GM08714 (cell line): Measurements from ENCODE around the gene SSU72.

Experiments
- H3K4me3 ChIP-seq: fragments of 200-500 bp; sonication (Bioruptor generic); 2 replicates; pipeline ENCODE4 v1.5.1; 2014; ENCODE audit warnings: mild to moderate bottlenecking, low read length, inconsistent platforms
- ZNF274 ChIP-seq: IDR thresholded peaks from 2 replicates; pipeline ENCODE4 v1.6.1; 2012; ENCODE audit warnings: mild to moderate bottlenecking, low read depth, low read length

SSU72 gene

DNA sequence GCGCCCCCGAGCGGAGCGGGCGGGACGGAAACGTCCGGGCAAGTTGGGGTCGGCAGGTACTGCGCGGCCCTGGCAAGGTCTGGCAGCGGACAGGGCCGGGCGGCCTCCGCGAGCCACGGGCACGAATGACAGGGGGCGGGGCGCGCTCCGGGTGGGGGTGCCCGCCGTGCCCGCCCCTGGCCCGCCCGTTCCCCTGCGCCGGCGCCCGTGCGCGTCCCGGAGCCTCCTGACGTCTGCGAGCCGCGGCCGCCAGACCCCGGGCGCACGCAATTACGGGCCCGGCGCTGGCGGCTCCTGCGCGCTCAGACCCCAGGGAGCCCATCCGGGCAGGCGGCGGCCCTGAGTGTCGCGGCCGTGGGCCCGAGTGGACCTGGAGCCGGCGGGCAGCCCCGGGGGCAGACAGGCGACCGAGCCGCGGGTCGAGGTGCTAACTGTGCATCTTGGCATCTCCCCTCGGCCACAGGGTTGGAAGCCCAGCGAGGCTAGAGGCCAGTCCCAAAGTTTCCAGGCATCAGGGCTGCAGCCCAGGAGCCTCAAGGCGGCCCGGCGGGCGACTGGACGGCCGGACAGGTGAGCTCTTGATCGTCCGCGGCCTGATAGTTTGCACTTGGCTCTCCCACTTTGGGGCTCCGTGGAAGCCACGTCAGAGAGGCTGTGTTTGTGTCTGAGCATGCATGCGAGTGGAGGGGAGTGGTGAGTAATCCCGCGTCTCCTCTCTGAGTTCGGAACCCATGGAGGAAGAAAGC lies 41.6 kb upstream of the SSU72 start:
- no peak for TF ChIP-seq ZNF274
- H3K4me3 ChIP-seq: peak overlapping the region; percentile 78; the same call in 1 of the 2 replicates

DNA sequence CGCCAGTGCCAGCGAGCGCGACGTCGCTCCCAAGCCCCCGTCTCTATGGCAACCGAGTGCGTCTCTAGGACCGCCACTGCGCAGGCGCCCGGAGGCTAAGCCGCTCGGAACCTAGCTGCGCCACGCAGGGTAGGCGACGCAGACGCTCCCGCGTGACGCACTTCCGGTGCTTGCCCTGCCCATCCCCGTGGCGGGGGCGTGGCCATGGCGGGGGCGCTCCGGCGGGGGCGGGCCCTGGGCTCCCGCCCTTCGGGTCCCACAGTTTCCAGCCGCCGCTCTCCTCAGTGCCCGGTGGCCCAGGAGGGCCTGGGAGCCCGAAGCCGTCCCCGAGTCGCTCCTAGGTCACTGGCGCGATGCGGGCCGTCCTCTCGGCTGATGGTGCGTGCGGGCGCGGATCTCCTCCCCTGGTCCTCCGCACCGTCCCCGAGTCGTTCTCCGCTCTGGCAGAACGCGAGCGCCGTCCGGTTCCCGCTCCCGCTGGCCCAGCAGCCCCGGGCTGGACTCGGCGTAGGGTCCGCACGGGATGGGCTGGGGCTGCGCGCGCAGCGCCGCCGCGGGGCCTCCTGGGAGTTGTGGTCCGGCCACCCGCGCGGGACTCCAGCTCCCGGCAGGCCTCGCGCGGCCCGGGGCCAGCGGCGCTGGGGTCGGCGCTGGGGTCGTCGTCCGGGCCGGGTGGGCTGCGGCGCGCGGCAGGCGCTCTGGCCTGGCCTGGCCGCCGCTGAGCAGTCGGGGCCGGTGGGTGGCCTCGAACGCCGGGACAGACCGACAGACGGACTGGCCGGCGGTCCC lies 40.8 kb upstream of the SSU72 start, which contains the start of gene MIB2:
Gene MIB2 (plus strand): TSS at position 245 of the 789 bp plus-strand sequence. CDS start 7,953 bp downstream, outside the sequence.
- peak within 1 kb of the TSS; percentile 78 for H3K4me3 ChIP-seq
- no peak for TF ChIP-seq ZNF274

DNA sequence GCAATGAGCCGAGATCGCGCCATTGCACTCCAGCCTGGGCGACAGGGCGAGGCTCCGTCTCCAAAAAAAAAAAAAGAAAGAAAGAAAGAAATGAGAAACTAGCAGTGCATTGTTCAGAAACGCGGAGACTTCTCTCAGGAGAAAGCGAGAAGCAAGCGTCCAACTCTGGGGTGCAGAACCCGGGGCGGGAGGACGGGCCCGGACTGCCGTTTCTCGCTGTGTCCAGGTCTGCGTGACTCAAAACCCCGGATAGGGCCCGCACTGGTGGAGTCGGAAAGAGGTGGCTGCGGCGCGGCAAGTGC lies 40.2 kb upstream of the SSU72 start:
- H3K4me3 ChIP-seq: peak overlapping the region; percentile 74
- TF ChIP-seq ZNF274: no peak

DNA sequence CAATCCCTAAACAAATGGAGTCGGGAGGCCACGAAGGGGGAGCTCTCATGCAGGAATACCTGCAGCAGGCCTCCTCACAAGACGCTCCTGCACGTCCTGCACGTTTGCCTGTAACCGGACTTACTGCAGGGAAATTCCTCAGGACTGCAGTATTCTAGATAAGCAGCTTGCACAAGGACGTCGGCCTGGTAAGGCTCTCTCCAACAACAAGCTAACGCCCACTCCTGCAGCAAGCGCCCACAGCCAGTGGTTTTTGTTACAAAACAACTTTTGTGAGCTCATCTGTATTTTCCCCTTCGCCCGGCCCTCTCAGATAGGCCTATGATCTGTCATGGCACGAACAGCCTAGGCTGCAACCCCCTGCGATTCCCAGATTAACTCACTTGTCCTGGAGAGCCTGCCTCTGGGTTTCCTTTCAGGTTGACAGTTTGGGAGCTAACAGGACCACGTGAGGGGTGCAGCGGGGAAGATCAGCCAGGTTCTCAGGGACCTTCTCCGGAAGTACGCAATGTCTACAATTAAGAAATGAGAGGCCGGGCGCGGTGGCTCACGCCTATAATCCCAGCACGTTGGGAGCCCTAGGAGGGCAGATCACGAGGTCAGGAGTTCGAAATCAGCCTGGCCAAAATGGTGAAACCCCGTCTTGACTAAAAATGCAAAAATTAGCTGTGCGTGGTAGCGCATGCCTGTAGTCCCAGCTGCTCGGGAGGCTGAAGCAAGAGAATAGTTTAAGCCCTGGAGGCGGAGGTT lies 39.7 kb upstream of the SSU72 start:
- H3K4me3 ChIP-seq: peak overlapping the region; percentile 74

DNA sequence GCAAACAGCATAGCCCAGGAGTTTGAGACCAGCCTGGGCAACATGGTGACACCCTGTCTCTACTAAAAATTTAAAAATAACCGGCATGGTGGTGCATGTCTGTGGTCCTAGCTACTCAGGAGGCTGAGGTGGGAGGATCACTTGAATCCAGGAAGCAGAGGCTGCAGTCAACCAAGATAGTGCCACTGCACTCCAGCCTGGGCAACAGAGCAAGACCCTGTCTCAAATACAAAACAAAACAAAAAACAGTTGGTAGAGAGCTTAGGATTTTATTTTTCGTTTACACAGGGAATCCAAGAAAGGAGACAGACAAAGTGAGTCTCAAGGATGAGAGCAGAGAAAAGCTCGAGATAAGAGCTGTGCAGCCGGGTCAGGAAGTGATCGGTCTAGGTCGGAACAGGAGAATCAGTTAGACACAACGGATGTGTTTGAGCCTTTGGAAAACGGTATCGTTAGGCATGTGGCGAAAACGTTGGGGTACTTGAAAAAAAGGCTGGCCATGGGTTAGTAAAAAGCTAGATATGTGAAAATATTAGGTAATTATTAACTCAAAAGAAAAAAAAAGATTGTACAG lies 38.9 kb upstream of the SSU72 start:
- H3K4me3 ChIP-seq: no peak overlapping the region

More for the DNA sequence above, 39.7 kb upstream of the SSU72 start:
- TF ChIP-seq ZNF274: no peak

DNA sequence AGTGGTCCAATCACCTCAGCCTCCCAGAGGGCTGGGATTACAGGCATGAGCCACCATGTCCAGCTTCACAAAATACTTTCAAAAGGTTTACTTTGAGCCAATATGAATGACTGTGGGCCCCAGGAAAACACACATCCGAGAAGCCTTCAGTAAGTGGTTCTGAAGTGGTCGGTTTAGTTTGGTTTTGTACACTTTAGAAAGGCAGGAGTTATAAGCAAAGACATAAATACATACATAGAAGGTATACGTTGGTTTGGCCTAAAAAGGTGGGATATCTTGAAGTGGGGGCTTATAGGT lies 37.4 kb upstream of the SSU72 start:
- no peak overlapping the region for H3K4me3 ChIP-seq
- TF ChIP-seq ZNF274: no peak

More for the DNA sequence above, 38.9 kb upstream of the SSU72 start:
- no peak for TF ChIP-seq ZNF274

DNA sequence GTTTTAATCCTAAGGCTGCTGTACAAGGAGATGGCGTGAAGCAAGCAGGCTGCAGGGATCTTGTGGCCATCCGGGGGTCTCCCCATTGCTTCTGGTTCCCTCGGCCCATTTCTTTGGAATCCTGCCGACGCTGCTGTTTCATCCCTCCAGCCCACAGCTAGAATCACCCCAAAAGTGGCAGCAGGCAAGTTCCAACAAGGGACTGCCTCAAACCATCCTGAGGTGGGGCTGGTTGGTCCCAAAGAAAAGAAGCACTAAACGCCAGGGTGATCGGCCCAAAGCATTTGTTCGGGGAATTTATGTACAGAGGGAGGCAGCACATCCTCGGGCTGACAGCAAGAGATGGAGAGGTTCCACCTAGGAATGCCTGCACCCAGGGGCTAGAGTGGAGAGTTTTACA lies 36.1 kb upstream of the SSU72 start:
- no peak overlapping the region for H3K4me3 ChIP-seq
- no peak for TF ChIP-seq ZNF274

DNA sequence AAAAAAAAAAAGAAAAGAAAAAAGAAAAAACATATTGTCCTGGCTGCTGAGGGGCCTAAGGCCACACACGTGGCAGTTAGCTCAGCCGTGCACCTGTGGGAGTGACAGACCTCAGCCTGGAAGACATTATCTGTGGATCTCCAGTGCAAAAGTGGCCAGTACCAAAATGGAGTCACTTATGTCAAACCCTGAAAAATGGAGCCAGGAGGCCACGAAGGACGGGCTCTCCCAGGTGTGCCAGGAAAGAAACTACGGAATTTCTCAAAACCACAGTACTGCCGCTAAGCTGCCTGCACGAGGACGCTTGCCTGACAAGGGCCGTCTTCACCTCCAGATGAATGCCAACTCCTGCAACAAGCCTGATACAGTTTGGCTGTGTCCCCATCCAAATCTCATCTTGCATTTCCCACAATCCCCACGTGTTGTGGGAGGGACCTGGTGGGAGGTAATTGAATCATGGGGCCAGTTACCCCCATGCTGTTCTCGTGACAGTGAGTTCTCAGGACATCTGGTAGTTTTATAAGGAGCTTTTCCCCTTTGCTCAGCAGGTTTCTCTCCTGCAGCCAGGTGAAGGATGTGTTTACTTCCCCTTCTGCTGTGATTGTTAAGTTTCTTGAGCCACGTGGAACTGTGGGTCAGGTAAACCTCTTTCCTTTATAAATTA lies 35.3 kb upstream of the SSU72 start:
- no peak overlapping the region for H3K4me3 ChIP-seq
- no peak for TF ChIP-seq ZNF274

DNA sequence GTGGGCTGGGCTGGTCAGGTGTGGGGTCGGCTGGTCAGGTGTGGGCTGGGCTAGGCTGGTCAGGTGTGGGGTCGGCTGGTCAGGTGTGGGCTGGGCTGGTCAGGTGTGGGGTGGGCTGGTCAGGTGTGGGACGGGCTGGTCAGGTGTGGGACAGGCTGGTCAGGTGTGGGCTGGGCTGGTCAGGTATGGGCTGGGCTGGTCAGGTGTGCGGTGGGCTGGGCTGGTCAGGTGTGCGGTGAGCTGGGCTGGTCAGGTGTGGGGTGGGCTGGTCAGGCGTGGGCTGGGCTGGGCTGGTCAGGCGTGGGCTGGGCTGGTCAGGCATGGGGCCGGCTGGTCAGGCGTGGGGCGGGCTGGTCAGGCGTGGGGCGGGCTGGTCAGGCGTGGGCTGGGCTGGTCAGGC lies 31.6 kb upstream of the SSU72 start:
- TF ChIP-seq ZNF274: no peak
- H3K4me3 ChIP-seq: no peak overlapping the region

DNA sequence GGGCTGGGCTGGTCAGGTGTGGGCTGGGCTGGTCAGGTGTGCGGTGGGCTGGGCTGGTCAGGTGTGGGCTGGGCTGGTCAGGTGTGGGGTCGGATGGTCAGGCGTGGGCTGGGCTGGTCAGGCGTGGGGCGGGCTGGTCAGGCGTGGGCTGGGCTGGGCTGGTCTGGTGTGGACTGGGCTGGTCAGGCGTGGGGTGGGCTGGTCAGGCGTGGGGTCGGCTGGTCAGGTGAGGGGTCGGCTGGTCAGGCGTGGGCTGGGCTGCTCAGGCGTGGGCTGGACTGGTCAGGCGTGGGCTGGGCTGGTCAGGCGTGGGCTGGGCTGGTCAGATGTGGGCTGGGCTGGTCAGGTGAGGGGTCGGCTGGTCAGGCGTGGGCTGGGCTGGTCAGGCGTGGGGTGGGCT lies 31.1 kb upstream of the SSU72 start:
- TF ChIP-seq ZNF274: no peak
- no peak overlapping the region for H3K4me3 ChIP-seq

DNA sequence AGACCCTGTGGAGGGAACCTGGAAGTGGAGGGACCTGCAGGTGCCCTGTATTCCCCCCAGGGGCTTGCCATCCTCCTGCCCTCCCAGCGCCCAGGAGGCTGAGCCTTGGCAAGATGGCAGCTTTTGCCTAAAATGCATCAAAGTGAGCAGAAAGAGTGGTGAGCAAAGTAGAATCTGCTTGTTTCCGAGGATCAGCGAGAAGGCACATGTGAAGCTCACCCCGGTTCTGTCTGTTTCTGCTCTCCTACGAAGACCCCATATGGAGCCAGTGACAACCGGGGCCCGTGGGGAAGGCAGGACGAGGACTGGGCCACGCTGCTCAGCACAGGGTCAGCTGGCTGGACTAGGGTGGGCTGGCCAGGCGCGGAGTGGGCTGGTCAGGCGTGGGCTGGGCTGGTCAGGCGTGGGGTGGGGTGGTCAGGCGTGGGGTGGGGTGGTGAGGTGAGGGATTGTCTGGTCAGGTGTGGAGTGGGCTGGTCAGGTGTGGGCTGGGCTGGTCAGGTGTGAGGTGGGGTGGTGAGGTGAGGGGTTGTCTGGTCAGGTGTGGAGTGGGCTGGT lies 30.4 kb upstream of the SSU72 start:
- no peak for TF ChIP-seq ZNF274
- no peak overlapping the region for H3K4me3 ChIP-seq

DNA sequence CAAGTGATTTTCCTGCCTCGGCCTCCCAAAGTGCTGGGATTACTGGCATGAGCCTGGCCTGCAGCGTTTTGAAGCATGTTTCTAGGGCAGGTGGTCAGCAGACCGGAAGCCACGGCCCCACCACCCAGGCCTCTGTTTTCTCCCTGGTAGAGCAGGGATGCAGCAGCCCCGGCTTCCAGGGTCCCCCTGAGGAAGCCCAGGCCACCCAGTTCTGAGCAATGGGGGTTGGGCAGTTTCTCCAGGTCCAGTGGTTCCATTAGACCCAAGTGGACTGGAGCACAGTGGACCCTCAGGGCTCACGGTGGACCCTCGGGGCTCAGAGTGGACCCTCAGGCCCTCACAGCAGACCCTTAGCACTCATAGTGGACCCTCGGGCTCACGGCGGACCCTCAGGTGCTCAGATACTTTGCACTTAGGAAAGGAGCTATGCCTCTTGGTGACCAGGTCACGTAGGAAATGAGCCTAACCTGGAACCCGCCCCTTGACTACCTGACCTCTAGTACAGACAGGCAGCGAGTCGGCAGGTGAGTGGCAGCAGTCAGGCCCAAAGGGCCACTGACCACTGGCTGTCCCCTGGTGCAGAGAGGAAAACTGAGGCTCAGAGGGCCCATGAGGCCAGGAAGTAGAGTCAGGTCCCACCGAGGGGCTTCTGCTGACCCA lies 29.8 kb upstream of the SSU72 start:
- no peak overlapping the region for H3K4me3 ChIP-seq
- TF ChIP-seq ZNF274: no peak

DNA sequence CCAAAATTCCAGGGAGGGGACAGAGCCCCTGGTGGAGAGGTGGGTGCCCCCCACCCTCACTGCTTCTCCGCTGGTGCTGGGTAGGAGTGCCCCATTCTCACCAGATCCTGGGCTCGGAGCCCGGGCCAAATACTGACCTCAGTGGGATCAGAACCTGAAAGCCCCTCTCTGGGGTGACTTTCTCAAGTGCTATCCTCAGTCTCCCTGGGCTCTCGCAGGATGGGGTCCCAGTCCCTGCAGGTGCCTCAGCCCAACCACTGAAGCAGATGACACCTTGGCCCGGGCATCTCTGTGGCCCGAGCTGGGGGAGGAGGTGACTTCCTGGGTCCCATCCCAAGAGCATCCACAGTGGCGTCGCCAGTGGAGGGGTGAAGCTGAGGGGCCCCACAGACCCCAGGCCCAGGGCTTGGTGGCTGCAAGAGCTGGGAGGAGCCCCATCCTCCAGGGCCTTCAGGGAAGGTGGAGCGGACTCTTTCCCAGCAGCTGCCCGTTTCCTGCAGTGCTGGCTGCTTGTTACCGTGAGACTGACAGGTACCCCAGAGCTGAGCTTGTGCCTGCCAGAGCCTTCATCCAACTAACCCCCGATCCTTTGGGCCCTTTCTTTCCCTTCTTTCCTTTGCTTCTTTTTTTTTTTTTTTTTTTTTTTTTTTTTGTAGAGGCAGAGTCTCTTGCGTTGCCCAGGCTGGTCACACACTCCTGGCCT lies 29.2 kb upstream of the SSU72 start:
- H3K4me3 ChIP-seq: no peak overlapping the region
- TF ChIP-seq ZNF274: no peak
